PC-3 (cell line): ENCODE data around the gene ARHGEF4. TPM values are rescaled to one million over a fixed set of nuclear protein-coding genes. Genes with fewer than 3 reads are reported as not detected.

ENCODE experiments used
- ATAC-seq: fragments of 200-7000 bp; cut with Tn5 transposase; 2 replicates; pipeline ENCODE4 v1.9.1; 2020; ENCODE audit warnings: mild to moderate bottlenecking, moderate library complexity
- BruUV-seq: library from RNA; stranded (reverse); fragments of 400-500 nt; replicated peaks from 2 replicates; lab custom pipeline; 2021; lab: Mats Ljungman, UMichigan
- CTCF ChIA-PET: fragments of 300-600 bp; sonication (Branson Sonifier 250); formaldehyde crosslinking; loops from one replicate; lab custom pipeline; 2022; ENCODE audit warnings: antibody characterized with exemption; lab: Charles Lee
- POLR2A ChIA-PET: fragments of 300-600 bp; sonication (Branson Sonifier 250); formaldehyde crosslinking; loops from one replicate; lab custom pipeline; 2022; ENCODE audit warnings: antibody characterized with exemption; ENCODE audit not compliant: unreplicated experiment; lab: Charles Lee
- DNase-seq: peaks from one replicate; pipeline ENCODE4 v3.0.0-alpha.2; 2015
- H2AFZ ChIP-seq: fragments of 300-600 bp; sonication (generic); 2 replicates; pipeline ENCODE4 v1.6.0; 2016; ENCODE audit warnings: antibody characterized with exemption, low read length
- H3F3A ChIP-seq: fragments of 300-600 bp; sonication (generic); one replicate; pipeline ENCODE4 v1.6.0; 2017; ENCODE audit warnings: antibody characterized with exemption, low read length, control low read depth, mild to moderate bottlenecking; ENCODE audit not compliant: unreplicated experiment
- H3K27ac ChIP-seq: fragments of 300-600 bp; sonication (generic); 2 replicates; pipeline ENCODE4 v1.5.1; 2016; ENCODE audit warnings: mild to moderate bottlenecking, low read length
- H3K27me3 ChIP-seq: fragments of 300-600 bp; sonication (generic); 2 replicates; pipeline ENCODE4 v1.6.1; 2016; ENCODE audit warnings: low read length, mixed read lengths
- H3K36me3 ChIP-seq: fragments of 300-600 bp; sonication (generic); 2 replicates; pipeline ENCODE4 v1.6.1; 2016; ENCODE audit warnings: low read depth, mixed run types, low read length, mixed read lengths
- H3K4me1 ChIP-seq: fragments of 300-600 bp; sonication (generic); 2 replicates; pipeline ENCODE4 v1.5.1; 2016; ENCODE audit warnings: low read length; ENCODE audit not compliant: insufficient read depth
- H3K4me2 ChIP-seq: fragments of 300-600 bp; sonication (generic); 2 replicates; pipeline ENCODE4 v1.6.0; 2016; ENCODE audit warnings: low read length
- H3K4me3 ChIP-seq: fragments of 300-600 bp; sonication (generic); 2 replicates; pipeline ENCODE4 v1.5.1; 2016; ENCODE audit warnings: mild to moderate bottlenecking, low read length, mixed read lengths
- H3K79me2 ChIP-seq: fragments of 300-600 bp; sonication (generic); 2 replicates; pipeline ENCODE4 v1.6.1; 2017; ENCODE audit warnings: low read length, mixed read lengths
- H3K9ac ChIP-seq: fragments of 300-600 bp; sonication (generic); 2 replicates; pipeline ENCODE4 v1.6.0; 2016; ENCODE audit warnings: mild to moderate bottlenecking, low read length
- H3K9me2 ChIP-seq: fragments of 300-600 bp; sonication (generic); replicated peaks from 2 replicates; pipeline ENCODE4 v1.6.1; 2016; ENCODE audit warnings: mixed run types, low read length, mixed read lengths
- H3K9me3 ChIP-seq: fragments of 300-600 bp; sonication (generic); 2 replicates; pipeline ENCODE4 v1.6.1; 2016; ENCODE audit warnings: low read length, mixed read lengths
- H4K20me1 ChIP-seq: fragments of 300-600 bp; sonication (generic); 2 replicates; pipeline ENCODE4 v1.6.1; 2016; ENCODE audit warnings: low read length, mixed read lengths
- EZH2 ChIP-seq: fragments of 300-600 bp; sonication (generic); IDR thresholded peaks from one replicate; pipeline ENCODE4 v1.6.1; 2017; ENCODE audit warnings: antibody characterized with exemption, mild to moderate bottlenecking, low read length; ENCODE audit not compliant: unreplicated experiment
- EZH2phosphoT487 ChIP-seq: fragments of 300-600 bp; sonication (generic); IDR thresholded peaks from 2 replicates; pipeline ENCODE4 v1.6.1; 2018; ENCODE audit warnings: mild to moderate bottlenecking, antibody characterized with exemption, low read length, borderline replicate concordance
- intact Hi-C: fragments of 100-400 bp; cut with micrococcal nuclease; formaldehyde crosslinking; loops from 2 replicates; pipeline ENCODE4 v1.9.0; 2023
- total RNA-seq: library from RNA; depleted of rRNA; stranded (reverse); fragments of >200 nt; gene quantifications from 2 replicates; pipeline ENCODE4 v1.2.3, GENCODE V29; 2014
- TF ChIP-seq, protein P1 (sequence below): fragments of 300-600 bp; sonication (generic); conservative IDR thresholded peaks from 2 replicates; pipeline ENCODE4 v1.5.1; 2017; ENCODE audit warnings: antibody characterized with exemption, low read depth, mild to moderate bottlenecking, low read length

ARHGEF4 gene
- total RNA-seq, 1 experiment from 2014 or later: 21.5 TPM

DNA sequence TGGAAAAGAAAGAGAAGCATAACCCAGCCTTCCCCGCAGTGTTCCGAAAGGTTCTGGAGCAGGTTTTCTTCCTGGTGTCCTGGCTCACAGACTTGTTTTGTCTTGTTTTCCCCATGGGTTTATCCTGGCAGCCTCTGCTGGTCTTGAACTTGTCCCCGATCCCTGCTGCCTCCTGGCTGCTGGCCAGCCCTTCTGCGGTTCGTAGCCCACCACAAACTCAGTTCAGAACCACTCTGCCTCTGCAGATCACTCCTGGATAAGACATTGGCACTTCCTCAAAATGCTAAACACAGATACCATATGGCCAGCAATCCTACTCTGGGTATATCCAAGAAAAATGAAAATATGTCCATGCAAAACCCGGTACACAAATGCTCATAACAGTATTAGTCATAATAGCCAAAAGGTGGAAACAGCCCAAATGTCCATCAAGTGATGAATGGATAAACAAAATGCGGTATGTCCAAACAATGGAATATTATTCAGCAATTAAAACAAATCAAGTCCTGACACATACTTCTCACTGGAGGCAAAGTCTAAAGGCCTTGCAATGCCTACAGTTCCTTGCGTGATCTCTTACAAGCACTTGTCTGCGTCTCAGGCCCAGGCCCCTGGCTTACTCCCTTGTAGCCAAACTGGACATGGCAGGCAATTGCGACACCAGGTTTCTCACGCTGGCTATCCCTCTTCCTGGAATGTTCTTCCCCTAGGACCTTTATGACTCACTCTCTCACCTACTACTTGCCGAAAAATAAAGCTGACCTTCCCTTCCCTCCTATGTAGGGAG lies 28.0 kb upstream of the ARHGEF4 start:
- Histone ChIP-seq H3K4me2 (peak overlapping the region; percentile 54), H3K36me3 (no peaks in the 10 kb centered on the region), H3K79me2 (no peaks in the 10 kb centered on the region), H3K9me3 (no peaks in the 10 kb centered on the region), H3K4me3 (no peak overlapping the region), H3K27ac (peak overlapping the region; percentile 90), H3K9ac (peak overlapping the region; percentile 56), H3K9me2 (no peaks in the 10 kb centered on the region), H3K27me3 (no peaks in the 10 kb centered on the region), H3F3A (no peaks in the 10 kb centered on the region), H4K20me1 (no peaks in the 10 kb centered on the region), H2AFZ (no peak overlapping the region), H3K4me1 (peaks cover 24% of the 10 kb centered on the region)
- TF ChIP-seq EZH2 (no peak), EZH2phosphoT487 (no peak)
- TF ChIP-seq, protein P1, sequence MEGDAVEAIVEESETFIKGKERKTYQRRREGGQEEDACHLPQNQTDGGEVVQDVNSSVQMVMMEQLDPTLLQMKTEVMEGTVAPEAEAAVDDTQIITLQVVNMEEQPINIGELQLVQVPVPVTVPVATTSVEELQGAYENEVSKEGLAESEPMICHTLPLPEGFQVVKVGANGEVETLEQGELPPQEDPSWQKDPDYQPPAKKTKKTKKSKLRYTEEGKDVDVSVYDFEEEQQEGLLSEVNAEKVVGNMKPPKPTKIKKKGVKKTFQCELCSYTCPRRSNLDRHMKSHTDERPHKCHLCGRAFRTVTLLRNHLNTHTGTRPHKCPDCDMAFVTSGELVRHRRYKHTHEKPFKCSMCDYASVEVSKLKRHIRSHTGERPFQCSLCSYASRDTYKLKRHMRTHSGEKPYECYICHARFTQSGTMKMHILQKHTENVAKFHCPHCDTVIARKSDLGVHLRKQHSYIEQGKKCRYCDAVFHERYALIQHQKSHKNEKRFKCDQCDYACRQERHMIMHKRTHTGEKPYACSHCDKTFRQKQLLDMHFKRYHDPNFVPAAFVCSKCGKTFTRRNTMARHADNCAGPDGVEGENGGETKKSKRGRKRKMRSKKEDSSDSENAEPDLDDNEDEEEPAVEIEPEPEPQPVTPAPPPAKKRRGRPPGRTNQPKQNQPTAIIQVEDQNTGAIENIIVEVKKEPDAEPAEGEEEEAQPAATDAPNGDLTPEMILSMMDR: no peak
- ATAC-seq (peak; percentile 41), DNase-seq (peak; percentile 86)
- ChIA-PET POLR2A (interaction anchor here (0.5 kb wide), 1 partner anchor 1544 kb away, joined by 3 read pairs; no protein-coding TSS in a partner anchor), CTCF (interaction anchor here (0.6 kb wide), 1 partner anchor 32 kb away, joined by 4 read pairs; no protein-coding TSS in a partner anchor)
- intact Hi-C loops: no loop called here
- BruUV-seq: no TSS peak

DNA sequence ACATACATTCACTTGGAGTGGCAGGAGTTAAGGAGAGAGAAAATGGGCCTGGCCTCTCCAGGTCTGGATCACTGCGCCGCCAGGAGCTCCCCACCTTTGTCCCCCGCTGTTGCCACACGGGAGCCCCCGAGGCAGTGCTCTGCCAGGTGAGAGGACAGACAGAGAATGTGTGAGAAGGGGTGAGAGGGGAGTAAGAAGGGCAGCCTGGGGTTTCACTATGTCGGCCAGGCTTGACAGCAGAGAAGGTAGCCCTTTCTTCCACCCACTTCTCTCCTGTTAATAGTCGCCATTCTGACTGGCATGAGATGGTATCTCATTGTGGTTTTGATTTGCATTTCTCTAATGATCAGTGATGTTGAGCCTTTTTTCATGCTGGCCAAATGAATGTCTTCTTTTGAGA lies 26.2 kb upstream of the ARHGEF4 start:
- intact Hi-C loops: no loop called here
- CTCF ChIA-PET: no interaction called here
- DNase-seq: no peak

More for the DNA sequence above, 26.2 kb upstream of the ARHGEF4 start:
- Histone ChIP-seq H4K20me1 (no peaks in the 10 kb centered on the region), H3K27ac (no peak overlapping the region), H3K27me3 (no peaks in the 10 kb centered on the region), H3K9ac (no peak overlapping the region), H2AFZ (no peak overlapping the region), H3K4me3 (no peak overlapping the region), H3K4me2 (no peak overlapping the region), H3K36me3 (no peaks in the 10 kb centered on the region), H3K79me2 (no peaks in the 10 kb centered on the region), H3K4me1 (peaks cover 29% of the 10 kb centered on the region), H3F3A (no peaks in the 10 kb centered on the region), H3K9me2 (no peaks in the 10 kb centered on the region), H3K9me3 (no peaks in the 10 kb centered on the region)
- ATAC-seq: no peak
- BruUV-seq: no TSS peak
- TF ChIP-seq EZH2phosphoT487 (no peak), EZH2 (no peak)
- TF ChIP-seq, protein P1: no peak
- POLR2A ChIA-PET: no interaction called here
